HEK293 (cell line): ENCODE results near the gene ZC3H12C.

Experiments
- CTCF ChIA-PET: fragments of 350-600 bp; formaldehyde crosslinking; extraction: SDS; loops from one replicate; lab custom pipeline; 2021; ENCODE audit warnings: antibody characterized with exemption; lab: Yijun Ruan, JAX
- POLR2A ChIA-PET: fragments of 300-600 bp; formaldehyde crosslinking; extraction: SDS; loops from one replicate; lab custom pipeline; 2020; ENCODE audit warnings: antibody characterized with exemption, inconsistent platforms; lab: Yijun Ruan, JAX
- H3K27ac ChIP-seq: fragments of 200-500 bp; sonication (Bioruptor generic); 2 replicates; pipeline ENCODE4 v1.5.1; 2014; ENCODE audit warnings: low read depth, low read length, control low read depth, inconsistent platforms; ENCODE audit errors: extremely low read depth
- H3K36me3 ChIP-seq, 2 experiments: fragments of 200-500 bp in 1 of 2; sonication (Bioruptor generic) in 1 of 2; 1 replicate in 1 of 2; 2 replicates in 1 of 2; pipeline ENCODE4 v1.5.1; 2014 to 2017; ENCODE audit warnings: inconsistent platforms in 2 of 2, low read length in 2 of 2; ENCODE audit not compliant: control insufficient read depth in 2 of 2, insufficient read depth in 1 of 2
- H3K4me1 ChIP-seq: fragments of 200-500 bp; sonication (Bioruptor generic); 2 replicates; pipeline ENCODE4 v1.5.1; 2014; ENCODE audit warnings: mild to moderate bottlenecking, low read length, inconsistent platforms; ENCODE audit not compliant: control insufficient read depth, insufficient read depth
- H3K4me3 ChIP-seq: 2 replicates; pipeline ENCODE4 v1.5.1; 2011; ENCODE audit warnings: low read depth, mild to moderate bottlenecking, control low read depth, low read length, moderate library complexity
- H3K9me3 ChIP-seq: fragments of 200-500 bp; sonication (Bioruptor generic); 2 replicates; pipeline ENCODE4 v1.5.1; 2014; ENCODE audit warnings: low read depth, low read length, inconsistent platforms; ENCODE audit not compliant: control insufficient read depth, insufficient read depth
- KLF7 ChIP-seq: fragments of 450-650 bp; formaldehyde crosslinking; IDR thresholded peaks from 2 replicates; pipeline ENCODE4 v1.5.1; 2016; ENCODE audit warnings: missing biosample characterization, missing genetic modification characterization, borderline replicate concordance
- KLF9 ChIP-seq: fragments of 450-650 bp; formaldehyde crosslinking; IDR thresholded peaks from 2 replicates; pipeline ENCODE4 v1.5.1; 2016; ENCODE audit warnings: missing biosample characterization, missing genetic modification characterization, low read depth
- MYNN ChIP-seq: fragments of 450-650 bp; formaldehyde crosslinking; IDR thresholded peaks from 2 replicates; pipeline ENCODE4 v1.5.1; 2016; ENCODE audit warnings: missing biosample characterization, missing genetic modification characterization, borderline replicate concordance
- SCRT1 ChIP-seq: fragments of 450-650 bp; formaldehyde crosslinking; IDR thresholded peaks from 2 replicates; pipeline ENCODE4 v1.5.1; 2016; ENCODE audit warnings: missing biosample characterization, missing genetic modification characterization, borderline replicate concordance
- SCRT2 ChIP-seq: fragments of 450-650 bp; formaldehyde crosslinking; IDR thresholded peaks from 2 replicates; pipeline ENCODE4 v1.5.1; 2016; ENCODE audit warnings: missing biosample characterization, missing genetic modification characterization
- SP2 ChIP-seq: fragments of 450-650 bp; formaldehyde crosslinking; IDR thresholded peaks from 2 replicates; pipeline ENCODE4 v1.5.1; 2016; ENCODE audit warnings: missing biosample characterization, missing genetic modification characterization
- TCF7L2 ChIP-seq: IDR thresholded peaks from 2 replicates; pipeline ENCODE4 v1.6.1; 2011; ENCODE audit warnings: low read depth, mild to moderate bottlenecking, inconsistent platforms, low read length, moderate library complexity, borderline replicate concordance
- ZBTB21 ChIP-seq: fragments of 450-650 bp; formaldehyde crosslinking; IDR thresholded peaks from 2 replicates; pipeline ENCODE4 v1.5.1; 2017; ENCODE audit warnings: missing biosample characterization, missing genetic modification characterization
- ZNF10 ChIP-seq: fragments of 450-650 bp; formaldehyde crosslinking; IDR thresholded peaks from 2 replicates; pipeline ENCODE4 v1.5.1; 2017; ENCODE audit warnings: missing biosample characterization, missing genetic modification characterization
- ZNF112 ChIP-seq: fragments of 450-650 bp; formaldehyde crosslinking; IDR thresholded peaks from 2 replicates; pipeline ENCODE4 v1.5.0; 2017; ENCODE audit warnings: missing biosample characterization, missing genetic modification characterization
- ZNF133 ChIP-seq: fragments of 450-650 bp; formaldehyde crosslinking; IDR thresholded peaks from 2 replicates; pipeline ENCODE4 v1.5.1; 2016; ENCODE audit warnings: missing biosample characterization, missing genetic modification characterization
- ZNF174 ChIP-seq: fragments of 450-650 bp; formaldehyde crosslinking; IDR thresholded peaks from 2 replicates; pipeline ENCODE4 v1.5.0; 2017; ENCODE audit warnings: missing biosample characterization, mild to moderate bottlenecking, missing genetic modification characterization
- ZNF473 ChIP-seq: fragments of 450-650 bp; formaldehyde crosslinking; IDR thresholded peaks from 2 replicates; pipeline ENCODE4 v1.5.1; 2017; ENCODE audit warnings: missing biosample characterization, missing genetic modification characterization
- ZNF544 ChIP-seq: fragments of 450-650 bp; formaldehyde crosslinking; IDR thresholded peaks from 2 replicates; pipeline ENCODE4 v1.5.0; 2017; ENCODE audit warnings: missing biosample characterization, missing genetic modification characterization
- ZNF560 ChIP-seq: fragments of 450-650 bp; formaldehyde crosslinking; IDR thresholded peaks from 2 replicates; pipeline ENCODE4 v1.5.1; 2017; ENCODE audit warnings: missing biosample characterization, missing genetic modification characterization, borderline replicate concordance
- ZNF623 ChIP-seq: fragments of 450-650 bp; formaldehyde crosslinking; IDR thresholded peaks from 2 replicates; pipeline ENCODE4 v1.5.1; 2016; ENCODE audit warnings: missing biosample characterization, missing genetic modification characterization
- TF ChIP-seq, protein P1 (sequence below): fragments of 450-650 bp; formaldehyde crosslinking; IDR thresholded peaks from 2 replicates; pipeline ENCODE4 v1.5.1; 2016; ENCODE audit warnings: missing biosample characterization, missing genetic modification characterization
- TF ChIP-seq, protein P2 (sequence below): fragments of 450-650 bp; formaldehyde crosslinking; IDR thresholded peaks from 2 replicates; pipeline ENCODE4 v1.5.1; 2016; ENCODE audit warnings: missing biosample characterization, missing genetic modification characterization
- TF ChIP-seq, protein P3 (sequence below): fragments of 450-650 bp; formaldehyde crosslinking; IDR thresholded peaks from 2 replicates; pipeline ENCODE4 v1.5.1; 2016; ENCODE audit warnings: missing biosample characterization, missing genetic modification characterization
- TF ChIP-seq, protein P4 (sequence below): fragments of 450-650 bp; formaldehyde crosslinking; IDR thresholded peaks from 2 replicates; pipeline ENCODE4 v1.5.1; 2016; ENCODE audit warnings: missing biosample characterization, missing genetic modification characterization
- TF ChIP-seq, protein P5 (sequence below): fragments of 450-650 bp; formaldehyde crosslinking; IDR thresholded peaks from 2 replicates; pipeline ENCODE4 v1.5.1; 2017; ENCODE audit warnings: missing biosample characterization, missing genetic modification characterization

Gene ZC3H12C

DNA sequence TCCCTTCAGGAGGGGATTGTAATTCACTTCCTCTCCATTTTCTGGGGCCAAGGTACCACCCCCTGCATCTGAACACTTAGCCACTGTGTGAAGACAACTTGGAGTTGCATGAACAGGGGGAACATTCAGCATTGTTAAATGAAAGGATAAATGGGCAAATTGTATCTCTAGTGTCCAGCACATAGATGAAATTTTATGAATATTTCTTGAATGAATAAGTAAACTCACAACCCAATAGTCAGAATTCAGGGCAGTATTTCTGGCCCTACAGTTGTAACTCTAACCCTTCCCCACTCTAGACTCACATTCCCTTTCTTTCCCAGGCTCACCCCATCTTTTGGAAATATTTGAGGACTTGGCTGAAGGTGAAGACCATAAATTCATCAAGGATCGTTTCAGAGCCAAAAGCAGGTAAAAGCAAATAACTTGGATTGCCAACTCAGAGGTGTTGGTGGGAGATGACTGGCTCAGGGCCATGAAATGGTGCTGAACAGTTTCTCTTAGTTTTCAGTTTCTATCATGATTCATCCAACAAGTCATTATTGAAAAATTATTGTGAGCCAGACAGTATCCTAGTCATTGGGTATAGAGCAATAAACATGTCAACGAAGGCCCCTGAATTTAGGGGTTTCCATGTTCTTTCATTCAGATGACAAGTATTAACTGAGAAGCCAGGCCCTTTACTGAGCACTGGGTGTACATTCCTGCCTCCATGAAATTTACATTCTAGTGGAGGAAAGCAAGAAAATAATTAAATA, 33.3 kb upstream of the ZC3H12C start:
- H3K4me3 ChIP-seq: no peak overlapping the region
- H3K9me3 ChIP-seq: no peaks in the 10 kb centered on the region
- no peaks in the 10 kb centered on the region for H3K4me1 ChIP-seq
- H3K27ac ChIP-seq: no peak overlapping the region
- H3K36me3 ChIP-seq: no peaks in the 10 kb centered on the region
- CTCF ChIA-PET: no interaction called here
- POLR2A ChIA-PET: no interaction called here
- TF ChIP-seq ZNF112 (no peak), ZNF544 (tag by site-specific recombination) (no peak), ZNF10 (tag by site-specific recombination) (no peak), ZNF133 (tag by site-specific recombination) (no peak), KLF7 (tag by site-specific recombination) (no peak), ZBTB21 (tag by site-specific recombination) (no peak), SCRT2 (tag by site-specific recombination) (no peak), ZNF473 (tag by site-specific recombination) (no peak)
- TF ChIP-seq, protein P1, sequence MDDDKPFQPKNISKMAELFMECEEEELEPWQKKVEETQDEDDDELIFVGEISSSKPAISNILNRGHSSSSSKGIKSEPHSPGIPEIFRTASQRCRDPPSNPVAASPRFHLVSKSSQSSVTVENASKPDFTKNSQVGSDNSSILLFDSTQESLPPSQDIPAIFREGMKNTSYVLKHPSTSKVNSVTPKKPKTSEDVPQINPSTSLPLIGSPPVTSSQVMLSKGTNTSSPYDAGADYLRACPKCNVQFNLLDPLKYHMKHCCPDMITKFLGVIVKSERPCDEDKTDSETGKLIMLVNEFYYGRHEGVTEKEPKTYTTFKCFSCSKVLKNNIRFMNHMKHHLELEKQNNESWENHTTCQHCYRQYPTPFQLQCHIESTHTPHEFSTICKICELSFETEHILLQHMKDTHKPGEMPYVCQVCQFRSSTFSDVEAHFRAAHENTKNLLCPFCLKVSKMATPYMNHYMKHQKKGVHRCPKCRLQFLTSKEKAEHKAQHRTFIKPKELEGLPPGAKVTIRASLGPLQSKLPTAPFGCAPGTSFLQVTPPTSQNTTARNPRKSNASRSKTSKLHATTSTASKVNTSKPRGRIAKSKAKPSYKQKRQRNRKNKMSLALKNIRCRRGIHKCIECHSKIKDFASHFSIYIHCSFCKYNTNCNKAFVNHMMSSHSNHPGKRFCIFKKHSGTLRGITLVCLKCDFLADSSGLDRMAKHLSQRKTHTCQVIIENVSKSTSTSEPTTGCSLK (tag by site-specific recombination): no peak
- TF ChIP-seq, protein P2, sequence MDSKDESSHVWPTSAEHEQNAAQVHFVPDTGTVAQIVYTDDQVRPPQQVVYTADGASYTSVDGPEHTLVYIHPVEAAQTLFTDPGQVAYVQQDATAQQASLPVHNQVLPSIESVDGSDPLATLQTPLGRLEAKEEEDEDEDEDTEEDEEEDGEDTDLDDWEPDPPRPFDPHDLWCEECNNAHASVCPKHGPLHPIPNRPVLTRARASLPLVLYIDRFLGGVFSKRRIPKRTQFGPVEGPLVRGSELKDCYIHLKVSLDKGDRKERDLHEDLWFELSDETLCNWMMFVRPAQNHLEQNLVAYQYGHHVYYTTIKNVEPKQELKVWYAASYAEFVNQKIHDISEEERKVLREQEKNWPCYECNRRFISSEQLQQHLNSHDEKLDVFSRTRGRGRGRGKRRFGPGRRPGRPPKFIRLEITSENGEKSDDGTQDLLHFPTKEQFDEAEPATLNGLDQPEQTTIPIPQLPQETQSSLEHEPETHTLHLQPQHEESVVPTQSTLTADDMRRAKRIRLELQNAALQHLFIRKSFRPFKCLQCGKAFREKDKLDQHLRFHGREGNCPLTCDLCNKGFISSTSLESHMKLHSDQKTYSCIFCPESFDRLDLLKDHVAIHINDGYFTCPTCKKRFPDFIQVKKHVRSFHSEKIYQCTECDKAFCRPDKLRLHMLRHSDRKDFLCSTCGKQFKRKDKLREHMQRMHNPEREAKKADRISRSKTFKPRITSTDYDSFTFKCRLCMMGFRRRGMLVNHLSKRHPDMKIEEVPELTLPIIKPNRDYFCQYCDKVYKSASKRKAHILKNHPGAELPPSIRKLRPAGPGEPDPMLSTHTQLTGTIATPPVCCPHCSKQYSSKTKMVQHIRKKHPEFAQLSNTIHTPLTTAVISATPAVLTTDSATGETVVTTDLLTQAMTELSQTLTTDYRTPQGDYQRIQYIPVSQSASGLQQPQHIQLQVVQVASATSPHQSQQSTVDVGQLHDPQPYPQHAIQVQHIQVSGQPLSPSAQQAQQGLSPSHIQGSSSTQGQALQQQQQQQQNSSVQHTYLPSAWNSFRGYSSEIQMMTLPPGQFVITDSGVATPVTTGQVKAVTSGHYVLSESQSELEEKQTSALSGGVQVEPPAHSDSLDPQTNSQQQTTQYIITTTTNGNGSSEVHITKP (tag by site-specific recombination): no peak

DNA sequence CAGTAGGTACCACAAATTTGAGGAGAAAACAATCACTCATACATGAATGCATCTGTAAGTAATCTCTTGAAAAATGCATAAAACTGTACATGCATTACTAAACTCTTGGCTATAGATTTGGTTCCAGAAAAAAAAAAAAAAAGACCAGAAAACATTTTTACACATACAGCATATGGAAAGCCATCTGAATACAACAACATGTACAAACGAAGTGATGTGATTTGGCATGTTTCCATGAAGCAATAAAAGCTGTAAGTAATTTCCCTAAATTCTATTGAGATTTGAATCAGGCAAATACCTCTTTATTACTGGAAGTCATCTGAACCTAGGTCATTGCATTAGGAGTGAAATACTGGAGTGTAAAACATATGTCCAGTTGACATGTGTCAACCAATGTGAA, 31.9 kb upstream of the ZC3H12C start:
- Histone ChIP-seq H3K27ac (no peak overlapping the region), H3K4me1 (no peaks in the 10 kb centered on the region), H3K9me3 (no peaks in the 10 kb centered on the region), H3K4me3 (no peak overlapping the region), H3K36me3 (no peaks in the 10 kb centered on the region)
- CTCF ChIA-PET: no interaction called here
- POLR2A ChIA-PET: interaction anchor here (0.7 kb wide), 1 partner anchor 12 kb away, joined by 3 read pairs; no protein-coding TSS in a partner anchor
- no peak for TF ChIP-seq ZNF174 (tag by site-specific recombination)
- no peak for TF ChIP-seq ZNF560 (tag by site-specific recombination)
- TF ChIP-seq TCF7L2: no peak
- no peak for TF ChIP-seq MYNN (tag by site-specific recombination)
- no peak for TF ChIP-seq SP2 (tag by site-specific recombination)
- TF ChIP-seq, protein P3, sequence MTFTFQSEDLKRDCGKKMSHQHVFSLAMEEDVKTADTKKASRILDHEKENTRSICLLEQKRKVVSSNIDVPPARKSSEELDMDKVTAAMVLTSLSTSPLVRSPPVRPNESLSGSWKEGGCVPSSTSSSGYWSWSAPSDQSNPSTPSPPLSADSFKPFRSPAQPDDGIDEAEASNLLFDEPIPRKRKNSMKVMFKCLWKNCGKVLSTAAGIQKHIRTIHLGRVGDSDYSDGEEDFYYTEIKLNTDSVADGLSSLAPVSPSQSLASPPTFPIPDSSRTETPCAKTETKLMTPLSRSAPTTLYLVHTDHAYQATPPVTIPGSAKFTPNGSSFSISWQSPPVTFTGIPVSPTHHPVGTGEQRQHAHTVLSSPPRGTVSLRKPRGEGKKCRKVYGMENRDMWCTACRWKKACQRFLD (tag by site-specific recombination): no peak
- no peak for TF ChIP-seq KLF9 (tag by site-specific recombination)
- TF ChIP-seq, protein P4, sequence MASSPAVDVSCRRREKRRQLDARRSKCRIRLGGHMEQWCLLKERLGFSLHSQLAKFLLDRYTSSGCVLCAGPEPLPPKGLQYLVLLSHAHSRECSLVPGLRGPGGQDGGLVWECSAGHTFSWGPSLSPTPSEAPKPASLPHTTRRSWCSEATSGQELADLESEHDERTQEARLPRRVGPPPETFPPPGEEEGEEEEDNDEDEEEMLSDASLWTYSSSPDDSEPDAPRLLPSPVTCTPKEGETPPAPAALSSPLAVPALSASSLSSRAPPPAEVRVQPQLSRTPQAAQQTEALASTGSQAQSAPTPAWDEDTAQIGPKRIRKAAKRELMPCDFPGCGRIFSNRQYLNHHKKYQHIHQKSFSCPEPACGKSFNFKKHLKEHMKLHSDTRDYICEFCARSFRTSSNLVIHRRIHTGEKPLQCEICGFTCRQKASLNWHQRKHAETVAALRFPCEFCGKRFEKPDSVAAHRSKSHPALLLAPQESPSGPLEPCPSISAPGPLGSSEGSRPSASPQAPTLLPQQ (tag by site-specific recombination): no peak
- no peak for TF ChIP-seq ZNF623 (tag by site-specific recombination)
- TF ChIP-seq, protein P1 (tag by site-specific recombination): no peak
- TF ChIP-seq SCRT1 (tag by site-specific recombination): no peak
- TF ChIP-seq, protein P5, sequence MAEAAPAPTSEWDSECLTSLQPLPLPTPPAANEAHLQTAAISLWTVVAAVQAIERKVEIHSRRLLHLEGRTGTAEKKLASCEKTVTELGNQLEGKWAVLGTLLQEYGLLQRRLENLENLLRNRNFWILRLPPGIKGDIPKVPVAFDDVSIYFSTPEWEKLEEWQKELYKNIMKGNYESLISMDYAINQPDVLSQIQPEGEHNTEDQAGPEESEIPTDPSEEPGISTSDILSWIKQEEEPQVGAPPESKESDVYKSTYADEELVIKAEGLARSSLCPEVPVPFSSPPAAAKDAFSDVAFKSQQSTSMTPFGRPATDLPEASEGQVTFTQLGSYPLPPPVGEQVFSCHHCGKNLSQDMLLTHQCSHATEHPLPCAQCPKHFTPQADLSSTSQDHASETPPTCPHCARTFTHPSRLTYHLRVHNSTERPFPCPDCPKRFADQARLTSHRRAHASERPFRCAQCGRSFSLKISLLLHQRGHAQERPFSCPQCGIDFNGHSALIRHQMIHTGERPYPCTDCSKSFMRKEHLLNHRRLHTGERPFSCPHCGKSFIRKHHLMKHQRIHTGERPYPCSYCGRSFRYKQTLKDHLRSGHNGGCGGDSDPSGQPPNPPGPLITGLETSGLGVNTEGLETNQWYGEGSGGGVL: no peak
